GM21447 (cell line): ENCODE results near the gene CDC16.

Source experiments
- ATAC-seq: cut with Tn5 transposase; IDR thresholded peaks from one replicate; pipeline ENCODE4 v1.9.1; 2021; ENCODE audit not compliant: unreplicated experiment

Gene CDC16

GRCh38 chr13:114296902-114297301 is 62.2 kb downstream of the CDC16 start:
- ATAC-seq = no peak

DNA sequence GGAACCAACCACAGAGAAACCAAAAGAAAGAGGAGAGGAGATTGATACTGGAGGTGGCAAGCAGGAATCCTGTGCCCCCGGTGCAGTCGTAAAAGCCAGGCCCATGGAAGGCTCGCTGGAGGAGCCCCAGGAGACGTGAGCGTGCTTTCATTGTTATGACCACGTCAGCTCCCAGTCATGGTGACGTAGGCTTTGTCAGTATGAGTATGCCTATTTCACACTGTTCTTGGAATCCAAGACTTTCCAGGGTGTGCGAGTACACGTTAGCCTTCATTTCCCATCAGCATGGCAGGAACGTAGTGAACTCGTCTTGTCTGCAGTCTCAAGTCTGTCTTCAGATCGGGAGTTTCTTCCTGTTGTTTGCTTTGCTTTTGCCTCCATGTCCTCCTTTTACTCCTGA is 64.2 kb downstream of the CDC16 start:
- no peak for ATAC-seq

- ATAC-seq = no peak
Measured at GRCh38 chr13:114299604-114300305, 65.1 kb downstream of the CDC16 start.

GRCh38 chr13:114303700-114304327 is 69.1 kb downstream of the CDC16 start:
- ATAC-seq = no peak

DNA sequence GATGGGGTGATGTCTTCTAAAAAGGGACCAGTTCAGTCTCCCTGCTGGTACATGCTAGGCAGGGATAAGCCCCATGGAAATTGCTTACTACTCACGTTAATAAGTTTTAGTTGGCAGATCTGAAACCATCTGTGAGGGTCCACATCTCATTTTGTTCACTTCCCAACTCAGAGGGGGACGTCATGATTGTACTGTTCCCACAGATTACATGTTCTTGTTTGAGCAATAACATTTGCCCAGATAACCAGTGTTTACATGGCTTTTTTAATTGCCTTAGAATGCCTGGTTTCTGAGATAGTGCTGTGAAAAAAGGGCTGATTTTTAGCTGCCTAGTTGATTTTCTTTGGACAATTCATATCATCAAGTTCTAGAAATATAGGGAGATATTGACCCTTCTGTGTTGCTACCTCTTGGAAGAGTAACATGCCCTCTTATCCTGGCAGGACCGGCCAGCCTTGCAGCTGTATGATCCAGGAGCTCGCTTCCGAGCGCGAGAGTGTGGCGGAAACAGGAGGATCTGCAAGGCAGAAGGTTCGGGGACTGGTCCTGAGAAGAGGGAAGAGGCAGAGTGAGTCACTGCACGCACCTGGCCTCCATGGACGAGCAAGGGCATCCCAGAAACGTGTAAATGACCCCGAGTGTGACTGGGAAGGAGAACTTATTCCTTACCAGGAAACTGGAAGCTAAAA is 69.8 kb downstream of the CDC16 start:
- ATAC-seq = no peak

DNA sequence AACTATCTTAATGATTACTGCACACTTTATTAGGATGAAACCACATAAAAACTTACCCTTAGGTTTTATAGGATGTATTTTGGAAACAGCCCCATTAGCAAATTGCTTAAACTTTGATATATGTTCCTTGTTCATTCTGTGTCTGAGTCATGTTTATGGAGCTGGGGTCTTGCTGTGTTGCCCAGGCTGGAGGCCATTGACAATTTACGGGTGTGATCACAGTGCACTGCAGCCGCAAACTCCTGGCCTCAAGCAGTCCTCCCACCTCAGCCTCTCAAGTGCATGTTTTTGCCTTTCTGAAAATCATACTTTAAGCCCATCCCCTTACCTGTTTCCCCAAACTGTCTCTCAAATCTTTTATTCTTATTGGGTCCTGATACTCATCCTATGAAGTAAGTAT is 74.4 kb downstream of the CDC16 start:
- ATAC-seq = no peak

DNA sequence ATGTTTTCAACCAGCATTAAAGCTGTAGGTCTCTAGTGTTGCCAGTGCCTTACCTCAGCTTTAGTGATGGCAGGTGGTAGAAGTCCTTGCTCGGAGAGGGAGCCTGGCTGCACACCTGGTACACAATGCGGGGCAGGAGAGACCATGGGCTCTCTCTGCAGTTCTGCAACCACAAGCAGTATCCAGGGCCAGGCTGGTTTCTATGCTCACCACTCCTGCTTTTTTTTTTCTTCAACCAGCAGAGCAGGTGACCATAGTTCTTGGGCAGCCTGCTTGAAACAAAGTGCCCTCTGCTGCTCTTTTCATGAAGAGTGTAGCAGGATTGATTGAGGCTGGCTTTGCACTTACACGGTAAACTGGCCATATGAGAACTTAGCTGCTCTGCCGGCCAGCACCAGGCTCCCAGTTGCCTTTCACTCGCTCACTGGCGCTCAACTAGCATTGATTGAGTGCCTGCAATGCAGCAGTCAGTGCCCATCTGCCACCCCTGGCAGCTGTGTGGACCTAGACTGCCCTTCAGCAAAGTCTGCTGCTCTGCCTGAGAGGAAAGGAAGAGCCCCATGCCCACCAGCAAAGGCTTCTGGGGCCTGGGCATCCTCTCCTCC is 75.2 kb downstream of the CDC16 start:
- ATAC-seq = no peak

DNA sequence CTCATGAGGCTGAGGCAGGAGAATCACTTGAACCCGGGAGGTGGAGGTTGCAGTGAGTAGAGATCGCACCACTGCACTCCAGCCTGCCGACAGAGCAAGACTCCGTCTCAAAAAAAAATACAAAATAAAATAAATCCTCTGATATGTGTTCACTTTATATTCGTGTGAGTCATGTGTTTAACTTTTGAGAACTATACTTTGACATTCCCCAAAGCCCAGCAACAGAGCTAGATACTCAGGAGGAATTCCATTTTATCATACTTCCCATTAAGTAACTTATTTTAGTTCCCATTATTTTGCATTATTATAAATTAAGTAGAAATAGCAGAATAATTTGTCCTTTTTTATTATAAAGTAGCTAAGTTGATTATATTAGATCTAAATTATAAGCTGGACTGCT is 76.3 kb downstream of the CDC16 start:
- no peak for ATAC-seq

DNA sequence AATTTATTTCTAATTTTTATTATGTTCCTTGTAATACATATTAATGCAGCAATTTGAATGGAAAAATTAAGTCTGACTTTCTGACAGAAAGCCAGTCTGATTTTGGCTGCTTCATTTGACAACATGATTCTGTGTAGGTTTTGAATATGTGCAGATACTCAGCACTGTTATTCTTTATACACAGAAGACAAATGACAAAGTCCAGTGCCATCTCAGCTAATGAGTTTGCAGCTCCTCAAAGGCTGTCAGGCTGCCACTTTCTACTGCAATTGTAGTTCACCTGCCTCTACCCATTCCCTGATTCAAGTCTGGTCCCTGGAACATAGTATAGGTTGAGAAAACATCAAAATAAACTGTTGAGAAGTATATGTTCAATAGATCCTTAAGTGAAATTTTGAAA is 76.7 kb downstream of the CDC16 start:
- ATAC-seq = no peak

GRCh38 chr13:114311908-114312307 is 77.2 kb downstream of the CDC16 start:
- ATAC-seq = no peak

DNA sequence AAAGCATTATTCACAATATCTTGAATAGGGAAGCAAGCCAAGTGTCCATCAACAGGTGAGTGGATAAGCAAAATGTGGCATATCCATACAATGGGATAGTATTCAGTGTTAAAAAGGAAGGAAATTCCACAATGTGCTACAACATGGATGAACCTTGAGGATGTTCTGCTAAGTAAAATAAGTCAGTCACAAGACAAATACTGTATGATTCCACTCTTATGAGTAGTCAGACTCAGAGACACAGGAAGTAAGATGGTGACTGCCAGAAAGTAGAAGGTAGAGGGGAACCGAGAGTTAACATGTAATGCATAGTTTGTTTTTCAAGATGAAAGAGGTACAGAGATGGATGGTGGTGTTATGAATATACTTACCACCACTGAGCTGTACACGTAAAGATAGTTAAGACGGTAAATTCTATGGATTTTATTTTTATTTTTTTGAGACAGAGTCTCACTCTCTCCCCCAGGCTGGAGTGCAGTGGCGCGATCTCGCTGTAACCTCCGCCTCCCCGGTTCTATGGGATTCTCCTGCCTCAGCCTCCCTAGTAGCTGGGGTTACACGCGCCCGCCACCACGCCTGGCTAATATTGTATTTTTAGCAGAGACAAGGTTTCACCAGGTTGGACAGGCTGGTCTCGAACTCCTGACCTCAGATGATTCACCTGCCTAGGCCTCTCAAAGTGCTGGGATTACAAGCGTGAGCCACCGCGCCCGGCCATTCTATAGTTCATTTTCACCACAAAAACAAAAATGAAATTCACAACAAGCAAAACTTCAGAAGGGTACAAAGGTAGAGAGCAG is 78.6 kb downstream of the CDC16 start:
- ATAC-seq = peak; percentile 35

- ATAC-seq = peak; percentile 69
Measured at GRCh38 chr13:114314074-114314912, 79.6 kb downstream of the CDC16 start, which contains the start of gene CHAMP1. Gene CHAMP1 (plus strand): TSS chr13:114314503. CDS start chr13:114323843, 9,340 bp downstream.

GRCh38 chr13:114315074-114315785 is 80.5 kb downstream of the CDC16 start:
- no peak for ATAC-seq

DNA sequence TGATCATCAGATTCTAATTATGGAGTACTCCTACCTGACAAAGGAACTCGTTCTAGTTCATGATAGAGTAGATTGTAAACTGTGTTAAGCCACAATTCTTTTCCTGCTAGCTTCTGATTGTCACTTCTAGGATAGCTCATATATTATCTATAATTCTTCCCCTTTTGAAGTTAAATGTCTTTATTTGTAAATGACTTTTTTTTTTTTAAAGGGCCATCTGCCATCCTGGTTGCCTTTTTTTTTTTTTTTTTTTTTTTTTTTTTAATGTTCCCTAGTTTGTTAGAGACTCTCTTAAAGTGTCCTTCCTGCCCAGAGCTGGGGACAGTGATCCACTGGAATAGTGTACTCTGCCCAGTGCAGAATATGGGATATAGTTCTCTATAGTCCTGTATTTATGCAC is 83.9 kb downstream of the CDC16 start:
- ATAC-seq = no peak

GRCh38 chr13:114319441-114319913 is 84.8 kb downstream of the CDC16 start:
- ATAC-seq = no peak

DNA sequence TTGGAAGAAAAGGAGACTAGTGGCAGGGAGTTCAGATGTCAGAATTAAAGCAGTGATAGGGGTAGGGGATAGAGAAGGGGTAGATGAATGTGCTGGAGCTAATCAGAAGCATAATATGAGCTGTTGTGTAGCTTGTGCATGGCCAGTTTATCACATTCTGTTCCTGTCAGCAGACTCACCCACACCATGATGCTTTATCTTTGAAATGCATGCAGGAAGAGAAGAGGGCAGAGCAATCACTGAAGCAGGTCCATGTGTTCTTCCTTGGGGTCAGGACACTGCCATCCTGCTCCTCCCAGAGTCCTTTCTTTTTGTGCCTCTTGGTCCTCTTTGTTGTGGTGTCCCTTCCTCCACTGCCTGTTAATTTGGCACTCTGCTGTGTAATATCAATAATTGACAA is 85.4 kb downstream of the CDC16 start:
- ATAC-seq = no peak

DNA sequence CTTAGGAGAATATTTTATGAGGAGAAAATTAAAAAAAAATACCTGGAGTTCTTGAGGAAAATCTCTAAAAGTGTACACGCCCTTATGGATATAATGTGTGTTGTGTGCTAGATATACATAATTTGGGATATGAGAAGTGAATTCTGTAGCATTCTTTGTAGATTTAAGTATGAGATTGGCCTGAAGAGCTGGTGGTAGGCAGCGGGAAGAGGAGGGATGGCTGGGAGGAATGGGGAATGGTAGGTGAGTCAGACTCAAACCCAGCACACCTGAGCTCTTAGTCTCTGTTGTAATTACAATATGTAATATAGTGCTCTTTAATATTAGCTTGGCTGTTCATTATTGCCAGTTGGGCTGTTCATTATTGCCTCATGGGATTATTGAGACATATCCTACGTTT is 86.6 kb downstream of the CDC16 start:
- ATAC-seq = no peak
